GM04503 (cell line): Measurements from ENCODE around the gene IGFL2.

ENCODE experiments used
- DNase-seq: peaks from one replicate; pipeline ENCODE4 v3.0.0-alpha.2; 2012; ENCODE audit warnings: low read depth

The IGFL2 gene

GRCh38 chr19:46209051-46209450, 61.0 kb downstream of the IGFL2 start:
- DNase-seq = no peak

GRCh38 chr19:46209472-46209871, 61.4 kb downstream of the IGFL2 start:
- no peak for DNase-seq

DNA sequence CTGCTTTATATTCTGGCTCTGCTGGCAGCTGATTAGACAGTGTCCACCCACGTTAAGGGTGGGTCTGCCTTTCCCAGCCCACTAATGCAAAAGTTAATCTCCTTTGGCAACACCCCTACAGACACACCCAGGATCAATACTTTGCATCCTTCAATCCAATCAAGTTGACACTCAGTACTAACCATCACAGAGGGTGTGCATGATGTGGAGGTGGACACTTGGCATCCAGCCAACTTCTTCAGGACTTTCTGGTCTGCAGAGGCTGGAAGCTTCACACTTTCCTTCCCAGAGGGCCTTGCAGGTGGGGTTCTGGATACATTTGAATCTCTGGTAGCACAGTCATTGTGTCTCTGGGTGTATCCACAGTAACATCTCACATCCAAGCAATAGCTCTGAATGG, 62.6 kb downstream of the IGFL2 start:
- no peak for DNase-seq
